ENCODE measurements around the gene ARF1.

- TF ChIP-seq CTCF (IDR thresholded peaks at IDR 0.05; ENCODE audit: poor library complexity) (no peak), EZH2 (IDR thresholded peaks at IDR 0.05; ENCODE audit: borderline replicate concordance) (no peak), EZH2phosphoT487 (IDR thresholded peaks at IDR 0.05; ENCODE audit: low read depth, severe bottlenecking, unreplicated experiment) (no peak)
These were observed 16.8 kb downstream of the ARF1 start for GRCh38 chr1:228099331-228099732.
